IMR-90 (cell line): ENCODE results near the gene DOCK6. TPM values are rescaled to one million over a fixed set of nuclear protein-coding genes. Genes with fewer than 3 reads are reported as not detected.

Source experiments
- ATAC-seq: fragments of 200-7000 bp; cut with Tn5 transposase; 2 replicates; pipeline ENCODE4 v1.9.1; 2020; ENCODE audit warnings: low read depth, mild to moderate bottlenecking, moderate library complexity
- BruUV-seq: library from RNA; stranded (reverse); fragments of 400-500 nt; replicated peaks from 2 replicates; lab custom pipeline; 2021; lab: Mats Ljungman, UMichigan
- CTCF ChIA-PET: fragments of 300-600 bp; formaldehyde crosslinking; extraction: SDS; loops from one replicate; lab custom pipeline; 2021; ENCODE audit warnings: antibody characterized with exemption; lab: Yijun Ruan, JAX
- POLR2A ChIA-PET: fragments of 300-600 bp; sonication (Branson Sonifier 250); formaldehyde crosslinking; loops from one replicate; lab custom pipeline; 2022; ENCODE audit warnings: antibody characterized with exemption; ENCODE audit not compliant: unreplicated experiment; lab: Charles Lee
- DNase-seq: peaks from one replicate; pipeline ENCODE4 v3.0.0; 2013
- H2AFZ ChIP-seq: replicated peaks from 2 replicates; pipeline ENCODE3; 2013; ENCODE audit warnings: low read length, mild to moderate bottlenecking; ENCODE audit not compliant: poor library complexity
- H2AK5ac ChIP-seq: 2 replicates; pipeline ENCODE4 v1.6.1; 2013; ENCODE audit warnings: low read depth, low read length, inconsistent platforms
- H2AK9ac ChIP-seq: replicated peaks from 2 replicates; pipeline ENCODE3; 2013; ENCODE audit warnings: mild to moderate bottlenecking, low read depth, low read length, moderate library complexity; ENCODE audit not compliant: poor library complexity
- H2BK120ac ChIP-seq: 2 replicates; pipeline ENCODE4 v1.6.1; 2013; ENCODE audit warnings: low read depth, low read length, inconsistent platforms
- H2BK15ac ChIP-seq: 3 replicates; pipeline ENCODE4 v1.6.1; 2013; ENCODE audit warnings: low read depth, low read length, inconsistent platforms
- H2BK20ac ChIP-seq: 2 replicates; pipeline ENCODE4 v1.6.1; 2013; ENCODE audit warnings: low read depth, mild to moderate bottlenecking, inconsistent platforms, low read length, moderate library complexity
- H2BK5ac ChIP-seq: 2 replicates; pipeline ENCODE4 v1.6.1; 2013; ENCODE audit warnings: mild to moderate bottlenecking, low read depth, low read length, inconsistent platforms; ENCODE audit not compliant: poor library complexity, severe bottlenecking
- H3K14ac ChIP-seq: replicated peaks from 2 replicates; pipeline ENCODE4 v1.6.1; 2013; ENCODE audit warnings: low read depth, low read length, inconsistent platforms
- H3K18ac ChIP-seq: 2 replicates; pipeline ENCODE4 v1.6.1; 2013; ENCODE audit warnings: low read depth, low read length, control low read depth
- H3K23ac ChIP-seq: 2 replicates; pipeline ENCODE4 v1.6.1; 2013; ENCODE audit warnings: low read depth, low read length, inconsistent platforms
- H3K27ac ChIP-seq: 2 replicates; pipeline ENCODE4 v1.5.1; 2013; ENCODE audit warnings: mild to moderate bottlenecking, control low read depth, low read length; ENCODE audit not compliant: insufficient read depth
- H3K27me3 ChIP-seq: 2 replicates; pipeline ENCODE4 v1.6.1; 2013; ENCODE audit warnings: low read length; ENCODE audit not compliant: control insufficient read depth, insufficient read depth
- H3K36me3 ChIP-seq: 2 replicates; pipeline ENCODE4 v1.6.1; 2013; ENCODE audit warnings: low read length, mixed read lengths; ENCODE audit not compliant: control insufficient read depth, insufficient read depth
- H3K4ac ChIP-seq: 2 replicates; pipeline ENCODE4 v1.6.1; 2013; ENCODE audit warnings: low read depth, low read length, inconsistent platforms
- H3K4me1 ChIP-seq: 2 replicates; pipeline ENCODE4 v1.6.1; 2013; ENCODE audit warnings: low read length, mixed read lengths; ENCODE audit not compliant: control insufficient read depth, insufficient read depth
- H3K4me2 ChIP-seq: 2 replicates; pipeline ENCODE4 v1.6.1; 2013; ENCODE audit warnings: low read depth, mild to moderate bottlenecking, control low read depth, low read length, moderate library complexity
- H3K4me3 ChIP-seq: 2 replicates; pipeline ENCODE4 v1.5.1; 2013; ENCODE audit warnings: low read depth, mild to moderate bottlenecking, control low read depth, low read length, moderate library complexity; ENCODE audit not compliant: insufficient read depth
- H3K56ac ChIP-seq: 2 replicates; pipeline ENCODE4 v1.6.1; 2013; ENCODE audit warnings: low read length, inconsistent platforms; ENCODE audit not compliant: insufficient read depth; ENCODE audit errors: extremely low read depth
- H3K79me1 ChIP-seq, 2 experiments: 2 replicates each; pipeline ENCODE4 v1.6.1; 2013; ENCODE audit warnings: low read length in 2 of 2, inconsistent platforms in 1 of 2, low read depth in 1 of 2
- H3K9ac ChIP-seq: 2 replicates; pipeline ENCODE4 v1.6.1; 2013; ENCODE audit warnings: low read depth, low read length, control low read depth
- H3K9me1 ChIP-seq: 2 replicates; pipeline ENCODE4 v1.6.1; 2013; ENCODE audit warnings: low read length, inconsistent platforms; ENCODE audit not compliant: insufficient read depth
- H3K9me3 ChIP-seq: 2 replicates; pipeline ENCODE4 v1.6.1; 2013; ENCODE audit warnings: low read length; ENCODE audit not compliant: control insufficient read depth, insufficient read depth
- H4K20me1 ChIP-seq: 2 replicates; pipeline ENCODE4 v1.6.1; 2013; ENCODE audit warnings: low read length, inconsistent platforms; ENCODE audit not compliant: insufficient read depth
- H4K5ac ChIP-seq: 2 replicates; pipeline ENCODE4 v1.6.1; 2013; ENCODE audit warnings: mild to moderate bottlenecking, low read depth, low read length, control low read depth
- H4K8ac ChIP-seq, 2 experiments: 2 replicates each; pipeline ENCODE4 v1.6.1; 2013; ENCODE audit warnings: low read depth in 2 of 2, low read length in 2 of 2, control low read depth in 1 of 2, inconsistent platforms in 1 of 2
- H4K91ac ChIP-seq: 2 replicates; pipeline ENCODE4 v1.6.1; 2013; ENCODE audit warnings: low read depth, low read length, inconsistent platforms; ENCODE audit not compliant: insufficient read depth
- BHLHE40 ChIP-seq: fragments of 150-350 bp; IDR thresholded peaks from 2 replicates; pipeline ENCODE4 v1.6.1; 2016; ENCODE audit warnings: mild to moderate bottlenecking, low read depth, low read length
- CEBPB ChIP-seq: IDR thresholded peaks from 2 replicates; pipeline ENCODE4 v1.6.1; 2012; ENCODE audit warnings: low read depth, low read length, improper control_type of control experiment
- CHD1 ChIP-seq: IDR thresholded peaks from 2 replicates; pipeline ENCODE4 v1.6.1; 2012; ENCODE audit warnings: low read depth, low read length, improper control_type of control experiment
- CTCF ChIP-seq: conservative IDR thresholded peaks from 2 replicates; pipeline ENCODE4 v1.5.1; 2012; ENCODE audit warnings: mild to moderate bottlenecking, low read depth, low read length, improper control_type of control experiment
- ELK1 ChIP-seq: fragments of 150-350 bp; IDR thresholded peaks from 2 replicates; pipeline ENCODE4 v1.6.1; 2016; ENCODE audit warnings: low read depth, mild to moderate bottlenecking, low read length, moderate library complexity, borderline replicate concordance
- MAFK ChIP-seq: IDR thresholded peaks from 2 replicates; pipeline ENCODE4 v1.6.1; 2012; ENCODE audit warnings: low read depth, low read length, improper control_type of control experiment
- MAZ ChIP-seq: IDR thresholded peaks from 2 replicates; pipeline ENCODE4 v1.6.1; 2012; ENCODE audit warnings: low read depth, mild to moderate bottlenecking, low read length, improper control_type of control experiment, moderate library complexity, borderline replicate concordance
- MXI1 ChIP-seq: IDR thresholded peaks from 2 replicates; pipeline ENCODE4 v1.6.1; 2012; ENCODE audit warnings: low read depth, mild to moderate bottlenecking, low read length, moderate library complexity, borderline replicate concordance
- NFE2L2 ChIP-seq: fragments of 150-350 bp; IDR thresholded peaks from 2 replicates; pipeline ENCODE4 v1.6.1; 2016; ENCODE audit warnings: low read depth, mild to moderate bottlenecking, low read length
- POLR2A ChIP-seq: IDR thresholded peaks from 2 replicates; pipeline ENCODE4 v1.6.1; 2012; ENCODE audit warnings: mild to moderate bottlenecking, low read depth, low read length
- RAD21 ChIP-seq: IDR thresholded peaks from 2 replicates; pipeline ENCODE4 v1.6.1; 2012; ENCODE audit warnings: low read length, improper control_type of control experiment
- RCOR1 ChIP-seq: IDR thresholded peaks from 2 replicates; pipeline ENCODE4 v1.6.1; 2012; ENCODE audit warnings: mild to moderate bottlenecking, low read length, improper control_type of control experiment; ENCODE audit not compliant: insufficient replicate concordance
- RFX5 ChIP-seq: IDR thresholded peaks from 2 replicates; pipeline ENCODE4 v1.8.0; 2012; ENCODE audit warnings: low read depth, mild to moderate bottlenecking, low read length, moderate library complexity
- SMC3 ChIP-seq: fragments of 150-350 bp; IDR thresholded peaks from 2 replicates; pipeline ENCODE4 v1.6.1; 2016; ENCODE audit warnings: low read depth, mild to moderate bottlenecking, antibody characterized with exemption, low read length, moderate library complexity
- USF2 ChIP-seq: fragments of 150-350 bp; IDR thresholded peaks from 2 replicates; pipeline ENCODE4 v1.6.1; 2017; ENCODE audit warnings: mild to moderate bottlenecking, antibody characterized with exemption, low read length, low read depth
- WGBS, 2 experiments: methylation state at CpG; one replicate each; pipeline versions ENCODE4 v1.1.5 to v1.1.7; 2013; ENCODE audit warnings: missing lambda C conversion rate in 2 of 2; ENCODE audit not compliant: insufficient read length in 1 of 2; ENCODE audit errors: extremely low coverage in 2 of 2; 5-methylcytosine and 5-hydroxymethylcytosine counted together
- dilution Hi-C: fragments of 300-500 bp; cut with HindIII; formaldehyde crosslinking; loops from one replicate; pipeline ENCODE4 v1.14.3; 2018; ENCODE audit warnings: low sequenced_read_pairs; ENCODE audit not compliant: unreplicated experiment
- in situ Hi-C: fragments of 300-500 bp; cut with MboI; formaldehyde crosslinking; loops from 3 replicates; pipeline ENCODE4 v1.14.3; 2019; ENCODE audit warnings: low sequenced_read_pairs, inconsistent platforms, mixed read lengths
- intact Hi-C: fragments of 100-400 bp; cut with micrococcal nuclease; formaldehyde crosslinking; loops from 2 replicates; pipeline ENCODE4 v1.10.0; 2022
- polyA plus RNA-seq, 3 experiments: library from polyadenylated mRNA; depleted of rRNA; stranded (reverse); fragments of >200 nt; gene quantifications; 2 replicates each; pipeline ENCODE4 v1.2.3, GENCODE V29; 2012; ENCODE audit warnings: low replicate concordance in 1 of 3
- total RNA-seq: library from RNA; depleted of rRNA; stranded (reverse); fragments of >200 nt; gene quantifications from 2 replicates; pipeline ENCODE4 v1.2.3, GENCODE V29; 2012

DOCK6 gene
- total and polyA plus RNA-seq, 2 of the 4 experiments (the other 2 are of a cell fraction): 5.0 to 18.4 TPM

GRCh38 chr19:11264452-11265176, 2.3 kb upstream of the DOCK6 start:
- ChIA-PET POLR2A (no interaction called here), CTCF (no interaction called here)
- intact Hi-C loops (no loop called here), in situ Hi-C loops (no loop called here), dilution Hi-C loops (no loop called here)
- Histone ChIP-seq H4K20me1 (no peaks in the 10 kb centered on the region), H3K18ac (no peak overlapping the region), H4K91ac (no peak overlapping the region), H3K27me3 (no peaks in the 10 kb centered on the region; the same call in 1 of the 2 replicates), H3K4me1 (peaks cover 13% of the 10 kb centered on the region), H3K36me3 (no peaks in the 10 kb centered on the region), H2AFZ (peak overlapping the region; percentile 41), H3K27ac (no peak overlapping the region), H3K9ac (no peak overlapping the region), H3K4ac (peak overlapping the region; percentile 35; the same call in 1 of the 2 replicates), H3K4me2 (no peak overlapping the region), H3K4me3 (no peak overlapping the region), H2BK20ac (no peak overlapping the region), H3K79me1 (peaks cover 4 to 12% of the 10 kb centered on the region in 2 experiments; a peak in 1 of 4 replicates), H2BK120ac (no peak overlapping the region), H2BK15ac (no peak overlapping the region; the same call in 2 of the 3 replicates), H2AK9ac (no peak overlapping the region), H4K8ac (no peak overlapping the region), H3K23ac (no peak overlapping the region), H4K5ac (no peak overlapping the region), H3K14ac (no peak overlapping the region), H2BK5ac (no peak overlapping the region), H3K9me1 (peaks cover 8% of the 10 kb centered on the region), H3K9me3 (no peaks in the 10 kb centered on the region), H2AK5ac (peak overlapping the region; percentile 24; the same call in 1 of the 2 replicates), H3K56ac (no peak overlapping the region)
- WGBS, 2 experiments: 90% methylated on average over 3 of the region's 19 CpGs; no CpG with 5 or more reads in 1 of the 2 experiments
- no peak for ATAC-seq
- TF ChIP-seq RCOR1 (no peak), CTCF (no peak), BHLHE40 (no peak), CEBPB (no peak), SMC3 (no peak), ELK1 (no peak), MAFK (no peak), NFE2L2 (no peak), POLR2A (no peak), RAD21 (no peak), RFX5 (no peak), MXI1 (no peak), CHD1 (no peak), USF2 (no peak), MAZ (no peak)
- no peak for DNase-seq
- no TSS peak for BruUV-seq
